CD14-positive monocyte (primary cell): ENCODE data around the gene ELN. TPM values are rescaled to one million over a fixed set of nuclear protein-coding genes. Genes with fewer than 3 reads are reported as not detected.

ENCODE experiments used
- DNase-seq, 3 donors: peaks; one replicate each; pipeline ENCODE4 v3.0.0-alpha.2; 2011 to 2022
- H2AFZ ChIP-seq: 2 replicates; pipeline ENCODE4 v1.6.0; 2012; ENCODE audit warnings: mild to moderate bottlenecking, low read depth, low read length, inconsistent platforms; ENCODE audit not compliant: insufficient read depth, poor library complexity, severe bottlenecking
- H3K27ac ChIP-seq, 2 donors: 1 replicate in 1 of 2; 2 replicates in 1 of 2; pipeline ENCODE4 v1.5.1; 2012 to 2013; ENCODE audit warnings: low read length in 2 of 2, control low read depth in 1 of 2, inconsistent platforms in 1 of 2, low read depth in 1 of 2, mild to moderate bottlenecking in 1 of 2
- H3K27me3 ChIP-seq, 2 donors: one replicate each; pipeline versions ENCODE4 v1.6.0 to v1.6.1; 2011 to 2013; ENCODE audit warnings: low read length in 2 of 2; ENCODE audit not compliant: control insufficient read depth in 2 of 2, insufficient read depth in 2 of 2
- H3K36me3 ChIP-seq, 2 donors: replicated peaks in 1 of 2; 1 replicate in 1 of 2; 2 replicates in 1 of 2; pipeline versions ENCODE4 v1.5.1 to v1.6.1; 2012 to 2013; ENCODE audit warnings: low read length in 2 of 2, control low read depth in 1 of 2, inconsistent platforms in 1 of 2, mild to moderate bottlenecking in 1 of 2; ENCODE audit not compliant: insufficient read depth in 2 of 2, control insufficient read depth in 1 of 2
- H3K4me1 ChIP-seq, 2 donors: 1 replicate in 1 of 2; 2 replicates in 1 of 2; pipeline versions ENCODE4 v1.5.1 to v1.6.1; 2012 to 2013; ENCODE audit warnings: low read length in 2 of 2, control low read depth in 1 of 2, inconsistent platforms in 1 of 2, mild to moderate bottlenecking in 1 of 2, moderate library complexity in 1 of 2; ENCODE audit not compliant: insufficient read depth in 2 of 2, control insufficient read depth in 1 of 2
- H3K4me2 ChIP-seq: replicated peaks from 2 replicates; pipeline ENCODE3; 2012; ENCODE audit warnings: low read length, moderate library complexity, mild to moderate bottlenecking; ENCODE audit not compliant: poor library complexity, severe bottlenecking; ENCODE audit errors: extremely low read depth
- H3K4me3 ChIP-seq, 3 experiments: fragments of 200-600 bp in 1 of 3; sonication (generic) in 1 of 3; replicated peaks in 1 of 3; 1 replicate in 2 of 3; 2 replicates in 1 of 3; pipeline ENCODE4 v1.5.1; 2011 to 2013; ENCODE audit warnings: low read length in 3 of 3, mild to moderate bottlenecking in 3 of 3, control low read depth in 2 of 3, low read depth in 2 of 3, inconsistent platforms in 1 of 3, moderate library complexity in 1 of 3
- H3K79me2 ChIP-seq: 2 replicates; pipeline ENCODE4 v1.6.0; 2012; ENCODE audit warnings: mild to moderate bottlenecking, control low read depth, inconsistent platforms, low read length, moderate library complexity; ENCODE audit not compliant: insufficient read depth
- H3K9ac ChIP-seq: 2 replicates; pipeline ENCODE4 v1.6.0; 2017; ENCODE audit warnings: low read length, mild to moderate bottlenecking; ENCODE audit not compliant: insufficient read depth, poor library complexity, severe bottlenecking
- H3K9me3 ChIP-seq, 2 donors: replicated peaks in 1 of 2; 1 replicate in 1 of 2; 2 replicates in 1 of 2; pipeline versions ENCODE4 v1.5.1 to v1.6.1; 2012 to 2013; ENCODE audit warnings: low read length in 2 of 2, control low read depth in 1 of 2; ENCODE audit not compliant: control insufficient read depth in 1 of 2, insufficient read depth in 1 of 2
- H4K20me1 ChIP-seq: 2 replicates; pipeline ENCODE4 v1.6.0; 2012; ENCODE audit warnings: mild to moderate bottlenecking, low read length, control low read depth, moderate library complexity; ENCODE audit not compliant: insufficient read depth
- H3K27ac Mint-ChIP-seq, 7 donors: one replicate each; pipeline ENCODE4 v1.8.0; 2020; ENCODE audit warnings: mild to moderate bottlenecking in 7 of 7, mixed read lengths in 7 of 7, moderate library complexity in 6 of 7, inconsistent platforms in 2 of 7
- H3K27me3 Mint-ChIP-seq, 3 donors: one replicate each; pipeline ENCODE4 v1.8.0; 2021 to 2022; ENCODE audit warnings: low read depth in 3 of 3, mild to moderate bottlenecking in 3 of 3, mixed read lengths in 3 of 3, moderate library complexity in 3 of 3, inconsistent platforms in 1 of 3
- H3K36me3 Mint-ChIP-seq, 2 donors: one replicate each; pipeline ENCODE4 v1.8.0; 2020; ENCODE audit warnings: mixed read lengths in 2 of 2, inconsistent platforms in 1 of 2, mild to moderate bottlenecking in 1 of 2
- H3K4me1 Mint-ChIP-seq: one replicate; pipeline ENCODE4 v1.8.0; 2020; ENCODE audit warnings: mild to moderate bottlenecking, mixed read lengths
- H3K4me3 Mint-ChIP-seq, 2 donors: one replicate each; pipeline ENCODE4 v1.8.0; 2020; ENCODE audit warnings: mild to moderate bottlenecking in 2 of 2, mixed read lengths in 2 of 2, moderate library complexity in 1 of 2
- H3K9me3 Mint-ChIP-seq, 7 donors: one replicate each; pipeline ENCODE4 v1.8.0; 2020 to 2022; ENCODE audit warnings: mixed read lengths in 7 of 7, mild to moderate bottlenecking in 6 of 7, moderate library complexity in 6 of 7, inconsistent platforms in 2 of 7
- WGBS: methylation state at CpG from one replicate; pipeline ENCODE4 v1.1.5; 2013; ENCODE audit warnings: missing lambda C conversion rate; ENCODE audit not compliant: insufficient coverage; 5-methylcytosine and 5-hydroxymethylcytosine counted together
- intact Hi-C, 2 donors: fragments of 100-400 bp; cut with micrococcal nuclease; formaldehyde crosslinking; loops; one replicate each; pipeline versions ENCODE4 v1.15.0 to v1.15.1; 2023
- polyA plus RNA-seq, 3 donors: library from polyadenylated mRNA; depleted of rRNA in 1 of 3; unstranded in 2 of 3; stranded (reverse) in 1 of 3; fragments of 300-500 nt in 2 of 3; fragments of >200 nt in 1 of 3; fragmentation: Illumina TruSeq in 2 of 3; gene quantifications; 1 replicate in 2 of 3; 2 replicates in 1 of 3; pipeline ENCODE4 v1.2.3, GENCODE V29; 2012 to 2021
- TF ChIP-seq, protein P1 (sequence below): fragments of 200-600 bp; IDR thresholded peaks from one replicate; pipeline ENCODE4 v1.8.0; 2022; ENCODE audit warnings: antibody characterized with exemption, mild to moderate bottlenecking

ELN gene
- polyA plus RNA-seq, 3 donors: not detected

DNA sequence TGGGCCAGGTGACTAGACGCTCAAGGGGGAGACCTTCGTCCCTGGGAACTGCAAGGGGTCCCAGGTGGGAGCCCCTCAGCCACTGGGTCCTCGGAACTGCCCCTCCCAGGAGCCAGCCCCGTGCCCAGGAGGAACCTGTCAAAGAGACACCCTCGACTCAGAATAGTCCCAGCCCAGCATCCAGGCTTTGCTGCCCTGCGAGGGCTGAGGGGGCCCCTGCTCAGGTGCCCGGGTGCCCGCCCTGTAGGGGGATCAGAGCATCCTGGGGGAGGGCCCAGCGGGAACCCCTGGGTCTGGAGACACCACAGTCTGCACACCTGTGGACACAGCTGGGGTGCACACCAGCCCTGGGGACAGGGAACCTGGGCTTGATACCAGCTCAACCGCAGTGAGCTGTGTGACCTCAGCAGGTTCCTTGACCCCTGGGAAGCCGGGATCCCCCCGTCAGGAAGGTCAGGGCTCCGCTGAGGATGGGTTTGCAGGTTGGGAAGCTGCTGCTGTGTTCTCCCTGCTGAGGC is 407 bp downstream of the ELN start:
- no peak overlapping the region for H3K9ac ChIP-seq
- H3K36me3 ChIP-seq: no peaks in the 10 kb centered on the region
- H3K79me2 ChIP-seq: no peaks in the 10 kb centered on the region
- H3K36me3 Mint-ChIP-seq: peaks cover 0 to 3% of the 10 kb centered on the region in 2 donors
- peaks cover 66 to 92% (median 68%) of the 10 kb centered on the region in 3 donors for H3K27me3 Mint-ChIP-seq
- no peak for DNase-seq
- WGBS: 15% methylated on average over 12 of the region's 13 CpGs
- TF ChIP-seq, protein P1, sequence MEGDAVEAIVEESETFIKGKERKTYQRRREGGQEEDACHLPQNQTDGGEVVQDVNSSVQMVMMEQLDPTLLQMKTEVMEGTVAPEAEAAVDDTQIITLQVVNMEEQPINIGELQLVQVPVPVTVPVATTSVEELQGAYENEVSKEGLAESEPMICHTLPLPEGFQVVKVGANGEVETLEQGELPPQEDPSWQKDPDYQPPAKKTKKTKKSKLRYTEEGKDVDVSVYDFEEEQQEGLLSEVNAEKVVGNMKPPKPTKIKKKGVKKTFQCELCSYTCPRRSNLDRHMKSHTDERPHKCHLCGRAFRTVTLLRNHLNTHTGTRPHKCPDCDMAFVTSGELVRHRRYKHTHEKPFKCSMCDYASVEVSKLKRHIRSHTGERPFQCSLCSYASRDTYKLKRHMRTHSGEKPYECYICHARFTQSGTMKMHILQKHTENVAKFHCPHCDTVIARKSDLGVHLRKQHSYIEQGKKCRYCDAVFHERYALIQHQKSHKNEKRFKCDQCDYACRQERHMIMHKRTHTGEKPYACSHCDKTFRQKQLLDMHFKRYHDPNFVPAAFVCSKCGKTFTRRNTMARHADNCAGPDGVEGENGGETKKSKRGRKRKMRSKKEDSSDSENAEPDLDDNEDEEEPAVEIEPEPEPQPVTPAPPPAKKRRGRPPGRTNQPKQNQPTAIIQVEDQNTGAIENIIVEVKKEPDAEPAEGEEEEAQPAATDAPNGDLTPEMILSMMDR: no peak
- H3K9me3 ChIP-seq: peaks cover 0 to 10% of the 10 kb centered on the region in 2 donors
- H3K27ac Mint-ChIP-seq: no peak overlapping the region
- peak overlapping the region in 1 of 2 donors; percentile 80 for H3K4me3 Mint-ChIP-seq
- peaks cover 0 to 9% (median 0%) of the 10 kb centered on the region in 7 donors for H3K9me3 Mint-ChIP-seq
- H3K4me2 ChIP-seq: no peak overlapping the region
- no peak overlapping the region for H2AFZ ChIP-seq
- no peak overlapping the region for H3K4me3 ChIP-seq
- peaks cover 9% of the 10 kb centered on the region for H3K4me1 Mint-ChIP-seq
- intact Hi-C loops: loop anchor here in 1 of 2 donors (10.0 kb wide), 1 partner anchor 224 kb away; no protein-coding TSS in a partner anchor
- H4K20me1 ChIP-seq: no peaks in the 10 kb centered on the region
- no peak overlapping the region for H3K27ac ChIP-seq
- H3K4me1 ChIP-seq: peaks cover 2 to 14% of the 10 kb centered on the region in 2 donors
- peaks cover 36 to 60% of the 10 kb centered on the region in 2 donors for H3K27me3 ChIP-seq

DNA sequence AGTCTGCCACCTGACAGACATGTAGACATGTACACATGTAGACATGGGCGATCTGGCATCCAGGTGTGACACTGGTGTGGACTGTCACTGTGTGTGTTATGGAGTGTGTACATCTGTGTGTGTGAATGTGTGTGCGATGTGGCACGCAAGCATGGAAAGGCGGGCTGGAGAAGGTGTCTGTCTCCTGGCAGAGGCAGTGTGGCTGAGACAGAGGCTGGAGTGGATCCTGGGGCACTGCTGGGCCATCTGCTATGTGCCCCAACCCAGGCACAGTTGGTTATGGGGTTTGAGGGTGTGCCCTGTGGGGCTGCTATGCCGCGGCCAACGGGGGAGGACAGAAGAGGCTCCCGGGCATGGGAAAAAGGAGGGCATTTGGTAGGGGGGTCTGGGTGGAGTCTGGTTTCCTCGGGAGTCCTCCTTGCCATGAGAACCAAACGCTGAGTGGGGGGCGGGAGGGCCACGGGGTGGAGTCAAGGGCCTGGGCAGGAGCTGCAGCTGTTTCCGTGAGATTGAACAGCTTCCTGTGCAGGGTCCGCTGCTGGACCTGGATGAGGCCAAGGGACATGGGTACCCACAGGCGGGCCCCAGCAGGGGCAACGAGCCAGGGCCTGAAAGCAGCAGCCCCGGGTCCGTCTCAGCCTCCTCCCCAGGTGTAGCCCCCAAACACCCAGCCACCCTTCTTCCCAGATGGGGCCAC is 1.3 kb downstream of the ELN start:
- Histone ChIP-seq H2AFZ (no peak overlapping the region), H3K27me3 (peaks cover 36 to 60% of the 10 kb centered on the region in 2 donors), H3K4me3 (no peak overlapping the region), H3K4me1 (peaks cover 2 to 14% of the 10 kb centered on the region in 2 donors), H3K4me2 (no peak overlapping the region), H3K27ac (no peak overlapping the region), H3K9ac (no peak overlapping the region), H4K20me1 (no peaks in the 10 kb centered on the region), H3K9me3 (peaks cover 0 to 10% of the 10 kb centered on the region in 2 donors), H3K36me3 (no peaks in the 10 kb centered on the region), H3K79me2 (no peaks in the 10 kb centered on the region)
- H3K27me3 Mint-ChIP-seq: peaks cover 66 to 83% (median 68%) of the 10 kb centered on the region in 3 donors
- TF ChIP-seq, protein P1: no peak
- peaks cover 0 to 3% of the 10 kb centered on the region in 2 donors for H3K36me3 Mint-ChIP-seq
- intact Hi-C loops: loop anchor here in 1 of 2 donors (10.0 kb wide), 1 partner anchor 224 kb away; no protein-coding TSS in a partner anchor
- no peak for DNase-seq
- H3K4me3 Mint-ChIP-seq: peak overlapping the region in 1 of 2 donors; percentile 80
- H3K27ac Mint-ChIP-seq: no peak overlapping the region
- WGBS: 3% methylated on average over 17 of the region's 18 CpGs
- H3K9me3 Mint-ChIP-seq: peaks cover 0 to 9% (median 0%) of the 10 kb centered on the region in 7 donors
- peaks cover 9% of the 10 kb centered on the region for H3K4me1 Mint-ChIP-seq
